Smooth muscle cell (in vitro differentiated cells): Measurements from ENCODE around the gene GMDS. TPM values are rescaled to one million over a fixed set of nuclear protein-coding genes. Genes with fewer than 3 reads are reported as not detected.

Experiments used
- DNase-seq: peaks from one replicate; lab custom pipeline; 2025; ENCODE audit not compliant: unreplicated experiment; lab: John Stamatoyannopoulos, UW
- H2AFZ ChIP-seq: fragments of 200-600 bp; sonication (generic); 2 replicates; pipeline ENCODE4 v1.6.0; 2016; ENCODE audit warnings: antibody characterized with exemption, low read depth, mild to moderate bottlenecking
- H3F3A ChIP-seq: fragments of 200-600 bp; sonication (generic); 2 replicates; pipeline ENCODE4 v1.6.0; 2017; ENCODE audit warnings: antibody characterized with exemption, low read depth
- H3K27ac ChIP-seq: fragments of 200-600 bp; sonication (generic); 2 replicates; pipeline ENCODE4 v1.5.1; 2016; ENCODE audit warnings: low read depth, mild to moderate bottlenecking
- H3K27me3 ChIP-seq: fragments of 200-600 bp; sonication (generic); 2 replicates; pipeline ENCODE4 v1.6.1; 2016; ENCODE audit warnings: low read depth, mild to moderate bottlenecking
- H3K36me3 ChIP-seq: fragments of 200-600 bp; sonication (generic); 2 replicates; pipeline ENCODE4 v1.5.1; 2016; ENCODE audit warnings: low read depth
- H3K4me1 ChIP-seq: fragments of 200-600 bp; sonication (generic); 2 replicates; pipeline ENCODE4 v1.5.1; 2016; ENCODE audit warnings: low read depth
- H3K4me2 ChIP-seq: fragments of 200-600 bp; sonication (generic); 2 replicates; pipeline ENCODE4 v1.6.0; 2016; ENCODE audit warnings: mild to moderate bottlenecking
- H3K4me3 ChIP-seq: fragments of 200-600 bp; sonication (generic); 2 replicates; pipeline ENCODE4 v1.5.1; 2016; ENCODE audit warnings: mild to moderate bottlenecking
- H3K79me2 ChIP-seq: fragments of 200-600 bp; sonication (generic); 2 replicates; pipeline ENCODE4 v1.6.0; 2016; ENCODE audit warnings: low read depth, mild to moderate bottlenecking
- H3K9ac ChIP-seq: fragments of 200-600 bp; sonication (generic); 2 replicates; pipeline ENCODE4 v1.6.0; 2016; ENCODE audit warnings: low read depth
- H3K9me3 ChIP-seq: fragments of 200-600 bp; sonication (generic); replicated peaks from 2 replicates; pipeline ENCODE4 v1.5.1; 2016; ENCODE audit warnings: low read depth
- H4K20me1 ChIP-seq: fragments of 200-600 bp; sonication (generic); 2 replicates; pipeline ENCODE4 v1.6.0; 2016; ENCODE audit warnings: low read depth
- CTCF ChIP-seq: fragments of 200-600 bp; sonication (generic); IDR thresholded peaks from 2 replicates; pipeline ENCODE4 v1.5.1; 2017; ENCODE audit warnings: borderline replicate concordance, mild to moderate bottlenecking, antibody characterized with exemption; ENCODE audit not compliant: insufficient read depth, poor library complexity, severe bottlenecking
- WGBS: methylation state at CpG from one replicate; pipeline ENCODE4 v1.1.7; 2016; ENCODE audit warnings: low lambda C conversion rate; 5-methylcytosine and 5-hydroxymethylcytosine counted together
- polyA plus RNA-seq: library from polyadenylated mRNA; unstranded; fragments of >200 nt; fragmentation: Nextera tagmentation; extraction: Ambion mirVana; gene quantifications from 2 replicates; pipeline ENCODE4 v1.2.1, GENCODE V29; 2016
- total RNA-seq: library from RNA; depleted of rRNA; stranded (reverse); fragments of >200 nt; gene quantifications from 2 replicates; pipeline ENCODE4 v1.2.3, GENCODE V29; 2014

GMDS gene
- total and polyA plus RNA-seq, 2 experiments from 2014 or later = 3.7 to 8.5 TPM

DNA sequence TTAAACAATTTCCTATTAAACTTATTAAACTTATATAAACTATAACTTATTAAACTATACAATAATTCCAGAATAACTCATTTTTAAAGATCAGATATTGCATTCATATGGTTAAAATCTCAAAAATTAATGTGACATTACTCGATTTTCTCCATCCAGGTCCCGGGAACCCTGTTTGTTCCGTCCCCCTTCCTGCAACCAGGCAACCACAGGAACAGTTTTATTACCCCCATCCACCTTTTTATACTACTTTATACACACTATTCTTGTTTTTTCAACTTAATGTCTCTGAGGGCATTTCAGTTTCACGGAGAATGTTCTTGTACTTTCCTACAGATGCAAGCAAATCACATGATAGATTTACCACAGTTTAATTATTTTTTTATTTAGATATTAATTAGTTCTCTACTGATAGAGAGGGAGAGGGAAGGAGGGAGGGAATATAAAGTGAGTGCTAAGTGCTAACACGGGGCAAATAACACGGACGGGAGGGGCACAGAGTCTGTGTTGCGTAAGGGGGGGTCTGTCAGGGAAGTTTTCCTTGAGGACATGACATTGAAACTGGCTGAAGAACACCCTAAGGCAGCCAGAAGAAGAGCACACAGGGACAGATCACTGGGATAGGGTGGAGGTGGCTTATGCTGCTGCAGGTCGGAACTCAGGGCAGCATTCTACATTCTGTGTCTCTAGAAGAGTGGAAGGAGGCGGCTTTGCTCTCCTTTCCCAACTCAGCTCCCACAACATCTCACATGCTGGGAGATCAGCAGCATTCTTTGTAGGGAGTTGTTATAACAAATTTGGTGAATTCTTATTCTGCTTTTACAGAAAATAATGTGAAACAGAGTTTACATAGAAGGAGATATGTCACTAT lies 410.5 kb downstream of the GMDS start:
- Histone ChIP-seq H3K4me3 (no peak overlapping the region), H3K9me3 (no peaks in the 10 kb centered on the region), H3F3A (no peaks in the 10 kb centered on the region), H3K79me2 (no peaks in the 10 kb centered on the region), H4K20me1 (no peaks in the 10 kb centered on the region), H3K4me2 (no peak overlapping the region), H2AFZ (no peak overlapping the region), H3K4me1 (peaks cover 11% of the 10 kb centered on the region), H3K9ac (no peak overlapping the region), H3K27me3 (peaks cover 13% of the 10 kb centered on the region), H3K27ac (no peak overlapping the region), H3K36me3 (no peaks in the 10 kb centered on the region)
- no peak for TF ChIP-seq CTCF
- WGBS = 82% methylated on average over 10 of the region's 10 CpGs
- no peak for DNase-seq

DNA sequence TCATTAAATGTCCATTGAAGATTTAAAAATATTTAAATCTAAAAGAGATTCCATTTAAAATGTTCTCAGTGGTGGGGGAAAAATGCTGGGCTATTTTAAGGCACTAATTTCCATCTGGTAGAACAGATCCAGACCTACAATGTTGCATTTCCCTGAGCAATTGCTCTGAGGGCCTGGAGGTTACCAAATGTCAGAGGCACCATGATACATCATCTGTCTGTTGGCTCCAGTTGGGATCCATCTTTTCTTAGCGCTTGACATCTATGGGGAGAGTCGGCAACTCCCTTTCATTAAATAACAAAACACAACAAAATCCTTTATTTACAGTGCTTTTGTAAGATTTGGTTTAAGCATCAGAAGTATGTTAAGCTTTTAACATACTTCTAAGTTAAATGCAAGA lies 411.2 kb downstream of the GMDS start:
- no peak for DNase-seq
- H2AFZ ChIP-seq = no peak overlapping the region
- H3K4me1 ChIP-seq = peaks cover 11% of the 10 kb centered on the region
- H3K9ac ChIP-seq = no peak overlapping the region
- WGBS = 88% methylated on average over 2 of the region's 2 CpGs
- no peak overlapping the region for H3K4me2 ChIP-seq
- no peaks in the 10 kb centered on the region for H3F3A ChIP-seq
- H3K36me3 ChIP-seq = no peaks in the 10 kb centered on the region
- no peaks in the 10 kb centered on the region for H3K79me2 ChIP-seq
- H3K27me3 ChIP-seq = peaks cover 11% of the 10 kb centered on the region
- no peaks in the 10 kb centered on the region for H3K9me3 ChIP-seq
- no peak overlapping the region for H3K4me3 ChIP-seq
- H4K20me1 ChIP-seq = no peaks in the 10 kb centered on the region
- TF ChIP-seq CTCF = no peak
- no peak overlapping the region for H3K27ac ChIP-seq

DNA sequence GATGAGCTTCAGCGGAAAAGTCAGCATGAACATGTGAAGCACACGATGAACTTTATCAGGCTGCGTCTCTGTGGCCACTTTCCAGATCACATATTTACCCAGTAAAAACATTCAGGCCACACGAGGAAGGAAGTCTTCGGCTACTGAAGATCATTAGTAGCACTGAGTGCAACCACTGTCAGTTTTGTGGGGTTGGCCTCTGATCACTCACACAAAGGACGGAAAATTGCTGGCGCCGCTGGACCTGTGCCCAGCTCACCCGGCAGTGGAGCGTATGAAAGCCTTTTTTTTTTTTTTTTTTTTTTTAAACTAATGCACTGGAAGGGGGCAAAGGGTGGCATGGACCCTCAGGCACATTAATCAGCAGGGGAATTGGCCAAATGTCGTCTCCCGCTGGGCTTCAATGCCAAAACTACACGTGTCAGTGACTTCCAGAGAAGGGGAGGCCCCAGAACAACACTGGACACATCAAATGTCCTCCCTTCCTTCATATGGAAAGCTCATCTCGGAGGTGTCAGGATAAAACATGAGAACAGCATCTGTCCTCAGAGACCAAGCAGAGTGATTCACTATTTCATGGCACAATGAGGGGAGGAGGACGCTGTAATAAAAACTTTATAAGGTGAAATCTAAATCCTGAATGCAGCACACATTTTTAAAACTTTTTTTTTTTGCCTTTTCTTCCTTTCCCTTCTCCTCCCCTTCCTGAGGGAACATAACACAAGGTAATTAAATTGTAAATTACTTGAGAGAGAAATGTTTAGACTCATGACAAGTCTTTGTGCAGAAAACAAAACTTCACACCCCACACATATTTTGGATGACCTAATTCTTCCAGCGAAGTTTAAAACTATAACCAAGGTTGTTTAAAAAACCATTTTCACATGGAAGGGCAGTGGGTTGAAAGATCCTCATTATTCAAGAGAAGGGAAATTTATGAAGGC lies 412.3 kb downstream of the GMDS start:
- no peak overlapping the region for H3K4me3 ChIP-seq
- H2AFZ ChIP-seq = no peak overlapping the region

More for the DNA sequence above, 412.3 kb downstream of the GMDS start:
- Histone ChIP-seq H3F3A (no peaks in the 10 kb centered on the region), H3K4me2 (no peak overlapping the region), H3K79me2 (no peaks in the 10 kb centered on the region), H3K27ac (no peak overlapping the region), H3K9me3 (no peaks in the 10 kb centered on the region), H3K9ac (no peak overlapping the region), H3K4me1 (peaks cover 9% of the 10 kb centered on the region), H4K20me1 (no peaks in the 10 kb centered on the region), H3K36me3 (no peaks in the 10 kb centered on the region), H3K27me3 (peaks cover 5% of the 10 kb centered on the region)
- no peak for DNase-seq
- no peak for TF ChIP-seq CTCF
- WGBS = 85% methylated on average over 16 of the region's 16 CpGs
